ENCODE measurements around the gene PAM.

PAM gene

GRCh38 chr5:102850503-102850902 lies 95.4 kb downstream of the PAM start:
- no peak for DNase-seq (ENCODE audit: low spot score)
- Histone ChIP-seq H3K4me3 (no peak overlapping the region), H3K27ac (no peak overlapping the region)
- TF ChIP-seq, protein P1, sequence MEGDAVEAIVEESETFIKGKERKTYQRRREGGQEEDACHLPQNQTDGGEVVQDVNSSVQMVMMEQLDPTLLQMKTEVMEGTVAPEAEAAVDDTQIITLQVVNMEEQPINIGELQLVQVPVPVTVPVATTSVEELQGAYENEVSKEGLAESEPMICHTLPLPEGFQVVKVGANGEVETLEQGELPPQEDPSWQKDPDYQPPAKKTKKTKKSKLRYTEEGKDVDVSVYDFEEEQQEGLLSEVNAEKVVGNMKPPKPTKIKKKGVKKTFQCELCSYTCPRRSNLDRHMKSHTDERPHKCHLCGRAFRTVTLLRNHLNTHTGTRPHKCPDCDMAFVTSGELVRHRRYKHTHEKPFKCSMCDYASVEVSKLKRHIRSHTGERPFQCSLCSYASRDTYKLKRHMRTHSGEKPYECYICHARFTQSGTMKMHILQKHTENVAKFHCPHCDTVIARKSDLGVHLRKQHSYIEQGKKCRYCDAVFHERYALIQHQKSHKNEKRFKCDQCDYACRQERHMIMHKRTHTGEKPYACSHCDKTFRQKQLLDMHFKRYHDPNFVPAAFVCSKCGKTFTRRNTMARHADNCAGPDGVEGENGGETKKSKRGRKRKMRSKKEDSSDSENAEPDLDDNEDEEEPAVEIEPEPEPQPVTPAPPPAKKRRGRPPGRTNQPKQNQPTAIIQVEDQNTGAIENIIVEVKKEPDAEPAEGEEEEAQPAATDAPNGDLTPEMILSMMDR (IDR thresholded peaks at IDR 0.05): no peak

DNA sequence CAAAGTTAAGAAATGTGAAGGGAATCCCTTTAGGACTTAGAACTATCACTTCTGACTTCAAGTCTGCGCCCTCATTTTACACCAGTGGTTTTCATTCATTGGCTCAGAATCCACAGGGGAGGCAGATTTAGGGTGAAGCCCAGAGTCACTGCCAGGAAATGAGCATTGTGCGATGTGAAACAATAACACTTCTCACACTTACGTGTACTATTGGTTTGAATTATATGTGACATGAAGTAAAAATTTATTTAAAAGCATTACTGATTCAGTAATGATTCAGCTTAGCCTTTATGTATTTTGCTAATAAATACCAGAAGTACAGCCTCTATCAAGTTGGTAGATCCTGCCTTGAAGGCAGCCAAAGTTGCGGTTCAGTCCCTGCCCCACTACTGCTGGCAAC lies 98.6 kb downstream of the PAM start:
- TF ChIP-seq, protein P1 (IDR thresholded peaks at IDR 0.05): no peak
- H3K27ac ChIP-seq: no peak overlapping the region
- no peak for DNase-seq (ENCODE audit: low spot score)
- no peak overlapping the region for H3K4me3 ChIP-seq

GRCh38 chr5:102855681-102856388 lies 100.7 kb downstream of the PAM start:
- Histone ChIP-seq H3K4me3 (no peak overlapping the region), H3K27ac (no peak overlapping the region)
- no peak for DNase-seq (ENCODE audit: low spot score)
- TF ChIP-seq, protein P1 (IDR thresholded peaks at IDR 0.05): no peak

- Histone ChIP-seq H3K27ac (no peak overlapping the region), H3K4me3 (no peak overlapping the region)
- TF ChIP-seq, protein P1 (IDR thresholded peaks at IDR 0.05): no peak
- DNase-seq (ENCODE audit: low spot score): no peak
Observed at GRCh38 chr5:102856389-102856777, 101.3 kb downstream of the PAM start.

- TF ChIP-seq, protein P1 (IDR thresholded peaks at IDR 0.05): no peak
- no peak overlapping the region for H3K4me3 ChIP-seq
- DNase-seq (ENCODE audit: low spot score): no peak
- peak overlapping the region in 1 of 2 donors; percentile 44 for H3K27ac ChIP-seq
Observed at GRCh38 chr5:102857076-102857818, 102.1 kb downstream of the PAM start.

DNA sequence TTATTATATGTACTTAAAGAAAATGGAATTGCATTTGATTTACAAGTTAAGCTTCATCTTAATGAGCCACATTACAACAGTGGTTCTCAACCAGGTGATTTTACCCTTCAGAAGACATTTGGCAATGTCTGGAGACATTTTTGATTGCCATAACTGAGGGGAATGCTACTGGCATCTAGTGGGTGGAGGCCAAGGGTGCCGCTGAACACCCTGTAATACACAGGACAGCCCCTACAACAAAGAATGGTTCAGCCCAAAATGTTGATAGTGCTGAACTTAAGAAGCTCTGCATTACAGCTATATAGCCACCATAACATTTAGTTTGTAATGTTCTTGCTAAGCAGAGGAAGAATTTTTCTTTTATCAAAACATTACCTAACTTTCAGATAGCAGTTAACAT lies 103.1 kb downstream of the PAM start:
- Histone ChIP-seq H3K4me3 (no peak overlapping the region), H3K27ac (no peak overlapping the region)
- no peak for DNase-seq (ENCODE audit: low spot score)
- TF ChIP-seq, protein P1 (IDR thresholded peaks at IDR 0.05): no peak

DNA sequence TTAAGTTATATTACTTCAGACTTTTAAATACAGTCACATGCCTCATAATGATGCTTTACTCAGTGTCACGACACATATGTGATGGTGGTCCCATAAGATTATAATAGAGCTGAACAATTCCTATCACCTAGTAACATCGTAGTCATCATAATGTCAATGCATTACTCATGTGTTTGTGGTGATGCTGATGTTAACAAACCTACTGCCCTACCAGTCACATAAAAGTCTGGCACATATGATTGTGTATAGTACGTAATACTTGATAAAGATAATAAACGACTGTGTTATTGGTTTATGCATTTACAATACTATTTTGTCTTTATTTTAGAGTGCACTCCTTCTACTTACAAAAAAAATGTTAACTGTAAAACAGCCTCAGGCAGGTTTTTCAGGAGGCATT lies 103.7 kb downstream of the PAM start:
- Histone ChIP-seq H3K27ac (no peak overlapping the region), H3K4me3 (no peak overlapping the region)
- TF ChIP-seq, protein P1 (IDR thresholded peaks at IDR 0.05): no peak
- DNase-seq (ENCODE audit: low spot score): no peak
